Measurements from ENCODE around the gene PHF13. TPM values are rescaled to one million over a fixed set of nuclear protein-coding genes. Genes with fewer than 3 reads are reported as not detected.

Gene PHF13
- 18.6 and 19.9 TPM in 2 replicates for total RNA-seq

DNA sequence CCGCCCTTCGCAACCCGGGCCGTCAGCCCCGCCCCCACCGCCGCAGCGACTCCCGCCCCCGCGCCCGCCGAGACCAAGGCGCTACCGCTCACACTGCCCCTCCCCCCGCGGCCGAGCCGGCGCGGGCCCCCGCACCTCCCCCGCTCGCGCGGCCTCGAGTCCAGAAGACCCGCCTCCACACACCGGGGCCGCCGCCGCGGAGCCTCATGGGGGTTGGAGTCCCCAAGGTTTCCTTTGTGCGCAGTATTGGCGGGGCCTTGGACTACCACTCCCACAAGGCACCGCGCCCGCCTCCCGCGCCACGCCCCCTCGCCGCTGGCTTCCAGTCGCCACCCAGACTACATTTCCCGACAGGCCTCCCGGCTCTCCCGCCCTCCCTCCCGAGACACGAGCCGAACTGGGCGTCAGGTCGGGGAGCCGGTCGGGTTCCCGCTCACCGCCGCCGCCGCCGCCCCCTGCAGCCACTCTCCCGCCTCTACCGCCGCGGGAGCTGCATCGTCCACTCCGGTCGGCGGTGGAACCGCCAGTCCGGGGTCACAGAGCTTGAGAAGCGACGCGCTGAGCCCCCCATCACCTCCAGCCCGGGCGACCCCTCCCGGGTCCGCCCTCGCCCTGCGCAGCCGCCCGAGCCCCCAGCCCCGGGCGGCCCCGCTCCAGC lies at the start of gene PHF13:
Gene PHF13 (plus strand): TSS at position 371 of the 658 bp plus-strand sequence. CDS start 336 bp downstream, outside the sequence.

DNA sequence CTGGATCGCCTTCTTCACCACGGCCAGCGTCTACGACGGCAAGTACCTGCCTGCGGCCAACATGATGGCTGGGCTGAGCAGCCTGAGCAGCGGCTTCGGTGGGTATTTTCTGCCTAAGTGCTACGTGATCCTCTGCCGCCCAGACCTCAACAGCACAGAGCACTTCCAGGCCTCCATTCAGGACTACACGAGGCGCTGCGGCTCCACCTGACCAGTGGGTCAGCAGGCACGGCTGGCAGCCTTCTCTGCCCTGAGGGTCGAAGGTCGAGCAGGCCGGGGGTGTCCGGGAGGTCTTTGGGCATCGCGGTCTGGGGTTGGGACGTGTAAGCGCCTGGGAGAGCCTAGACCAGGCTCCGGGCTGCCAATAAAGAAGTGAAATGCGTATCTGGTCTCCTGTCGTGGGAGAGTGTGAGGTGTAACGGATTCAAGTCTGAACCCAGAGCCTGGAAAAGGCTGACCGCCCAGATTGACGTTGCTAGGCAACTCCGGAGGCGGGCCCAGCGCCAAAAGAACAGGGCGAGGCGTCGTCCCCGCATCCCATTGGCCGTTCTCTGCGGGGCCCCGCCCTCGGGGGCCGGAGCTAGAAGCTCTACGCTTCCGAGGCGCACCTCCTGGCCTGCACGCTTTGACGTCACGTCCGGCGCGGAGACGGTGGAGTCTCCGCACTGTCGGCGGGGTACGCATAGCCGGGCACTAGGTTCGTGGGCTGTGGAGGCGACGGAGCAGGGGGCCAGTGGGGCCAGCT lies 34.0 kb upstream of the PHF13 start, which contains the start of gene ZBTB48:
Gene ZBTB48 (plus strand): TSS at position 621 of the 745 bp plus-strand sequence. CDS start 616 bp downstream, outside the sequence.

DNA sequence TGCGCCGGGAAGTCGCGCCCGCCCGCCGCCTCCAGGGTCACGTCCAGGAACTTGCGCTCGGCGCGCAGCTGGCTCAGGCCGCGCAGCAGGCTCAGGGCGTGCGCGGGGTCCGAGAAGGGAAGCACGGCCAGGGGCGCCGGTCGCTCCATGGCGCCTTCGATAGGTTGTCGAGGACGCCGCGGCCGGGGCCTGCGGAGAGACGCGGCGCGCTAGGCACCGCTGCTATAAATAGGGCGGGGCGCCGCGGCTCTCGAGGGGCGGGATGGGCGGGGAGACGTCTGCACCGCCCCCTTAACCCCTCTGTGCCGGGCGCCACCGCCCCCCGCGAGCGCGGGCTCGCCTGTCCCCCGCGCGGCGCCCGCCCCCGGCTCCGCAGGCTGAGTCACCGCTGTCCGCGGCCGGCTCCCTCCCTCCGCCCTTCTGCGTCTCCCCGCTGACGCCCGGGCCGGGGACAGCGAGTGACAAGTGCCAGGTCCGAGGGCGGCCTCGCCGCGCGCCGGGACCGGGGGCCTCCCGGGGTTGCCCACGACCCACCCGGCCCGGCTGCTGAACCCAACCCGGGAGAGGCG lies 10.8 kb upstream of the PHF13 start, which contains the start of gene KLHL21:
Gene KLHL21 (minus strand): TSS at position 201 of the 569 bp plus-strand sequence. CDS start 52 bp downstream, at position 149.

DNA sequence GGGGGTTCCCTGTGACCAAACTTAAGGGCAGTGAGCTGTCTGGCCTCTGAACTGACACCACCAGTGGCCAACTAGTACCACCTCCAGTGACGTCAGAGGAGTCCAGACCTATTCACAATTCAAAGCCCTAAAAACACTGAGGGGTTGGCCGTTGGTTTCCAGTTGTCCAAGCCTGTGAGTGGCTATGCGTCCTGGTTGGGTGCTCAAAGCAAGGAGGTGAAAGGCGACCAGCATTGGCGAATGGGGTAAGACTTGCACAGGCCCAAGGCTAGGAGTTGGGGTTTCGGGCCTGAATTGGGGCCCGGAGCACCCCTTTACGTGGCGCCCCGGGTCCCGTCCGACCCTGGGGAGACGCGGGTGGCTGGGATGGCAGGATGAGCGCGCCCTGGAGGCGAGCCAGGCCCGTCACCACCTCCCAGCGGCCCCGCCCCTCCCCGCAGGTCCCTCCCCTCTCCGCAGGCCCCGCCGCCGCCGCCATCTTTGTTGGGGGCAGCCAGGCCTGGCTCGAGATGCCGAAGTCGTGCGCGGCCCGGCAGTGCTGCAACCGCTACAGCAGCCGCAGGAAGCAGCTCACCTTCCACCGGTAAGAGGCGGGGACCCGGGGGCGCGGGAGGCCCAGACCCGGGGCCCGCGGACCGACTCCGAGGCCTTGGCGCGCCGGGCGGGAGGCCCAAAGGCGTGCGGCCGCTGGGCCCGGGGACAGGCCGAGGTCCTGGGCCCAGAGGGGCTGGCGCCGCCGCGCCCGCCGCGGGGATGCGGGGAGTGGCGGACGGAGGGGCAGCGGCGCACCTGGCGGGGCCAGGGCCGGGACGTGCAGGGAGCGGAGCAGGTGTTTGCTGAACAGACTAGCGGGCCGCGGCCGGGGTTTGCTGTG lies 11.4 kb downstream of the PHF13 start, which contains the start of gene THAP3:
Gene THAP3 (plus strand): TSS at position 159 of the 874 bp plus-strand sequence. CDS start 351 bp downstream, at position 510.

Other genes starting within 250 kb of the PHF13 start
- 31.4 and 39.6 TPM in 2 replicates for gene ACOT7, start 220.0 kb upstream of the PHF13 start, total RNA-seq
- gene HES2, start 193.8 kb upstream of the PHF13 start, total RNA-seq: under 0.01 TPM in 1 of 2 replicates, not detected in the other
- gene ESPN, start 189.0 kb upstream of the PHF13 start, total RNA-seq: 0.62 TPM in 1 of 2 replicates, not detected in the other
- 2.9 and 4.5 TPM in 2 replicates for gene TNFRSF25, start 147.6 kb upstream of the PHF13 start, total RNA-seq
- 14.7 and 17.0 TPM in 2 replicates for gene PLEKHG5, start 122.1 kb upstream of the PHF13 start, total RNA-seq
- 22.2 and 24.6 TPM in 2 replicates for gene NOL9, start 59.2 kb upstream of the PHF13 start, total RNA-seq
- not detected in 2 replicates for gene TAS1R1, start 58.4 kb upstream of the PHF13 start, total RNA-seq
- 17.4 and 19.2 TPM in 2 replicates for gene ZBTB48, start 33.7 kb upstream of the PHF13 start, total RNA-seq
- 71.9 and 94.2 TPM in 2 replicates for gene KLHL21, start 10.9 kb upstream of the PHF13 start, total RNA-seq
- 25.7 and 31.0 TPM in 2 replicates for gene THAP3, start 11.1 kb downstream of the PHF13 start, total RNA-seq
- 28.9 and 37.4 TPM in 2 replicates for gene DNAJC11, start 88.1 kb downstream of the PHF13 start, total RNA-seq
- 58.1 and 60.2 TPM in 2 replicates for gene CAMTA1, start 171.7 kb downstream of the PHF13 start, total RNA-seq